ENCODE data around the gene CITED2. TPM values are rescaled to one million over a fixed set of nuclear protein-coding genes. Genes with fewer than 3 reads are reported as not detected.
A peak's percentile ranks its signal among the peaks of the same experiment; 100 is the strongest.
"Not testable (repeated sequence)": the region's sequence is repeated elsewhere in the genome, so short reads cannot be mapped to it uniquely, and the experiment has no call there.

The CITED2 gene
- total RNA-seq, 1 donor from 2014 or later, result 133 TPM

- DNase-seq (no peak), ATAC-seq (ENCODE audit: poor library complexity) (peak; percentile 9)
- intact Hi-C loops (cut with DNase I), result loop anchor here (10.0 kb wide), 2 partner anchors 144 to 384 kb away; no protein-coding TSS in a partner anchor
Observed at GRCh38 chr6:139370283-139370998, 4.0 kb downstream of the CITED2 start.

- no peak for DNase-seq
- peak; percentile 6 for ATAC-seq (ENCODE audit: poor library complexity)
- intact Hi-C loops (cut with DNase I), result loop anchor here (5.0 to 10.0 kb wide), 4 partner anchors 145 to 1073 kb away; no protein-coding TSS in a partner anchor
Observed at GRCh38 chr6:139369568-139370282, 4.7 kb downstream of the CITED2 start.

- intact Hi-C loops (cut with DNase I), result loop anchor here (5.0 kb wide), 2 partner anchors 242 to 1073 kb away; no protein-coding TSS in a partner anchor
- no peak for DNase-seq
- ATAC-seq (ENCODE audit: poor library complexity), result no peak
Observed at GRCh38 chr6:139369068-139369467, 5.4 kb downstream of the CITED2 start.

GRCh38 chr6:139368661-139369060 is 5.8 kb downstream of the CITED2 start:
- DNase-seq (no peak), ATAC-seq (ENCODE audit: poor library complexity) (no peak)
- intact Hi-C loops (cut with DNase I), result loop anchor here (5.0 kb wide), 2 partner anchors 241 to 1074 kb away; no protein-coding TSS in a partner anchor

- no peak for DNase-seq
- intact Hi-C loops (cut with DNase I), result loop anchor here (5.0 kb wide), 2 partner anchors 241 to 1074 kb away; no protein-coding TSS in a partner anchor
- no peak for ATAC-seq (ENCODE audit: poor library complexity)
Observed at GRCh38 chr6:139367810-139368351, 6.6 kb downstream of the CITED2 start.

GRCh38 chr6:139364982-139365379 is 9.5 kb downstream of the CITED2 start:
- intact Hi-C loops (cut with DNase I), result loop anchor here (5.0 kb wide), 2 partner anchors 238 to 1077 kb away; no protein-coding TSS in a partner anchor
- DNase-seq (no peak), ATAC-seq (ENCODE audit: poor library complexity) (no peak)

- ATAC-seq (ENCODE audit: poor library complexity) (peak; percentile 56), DNase-seq (no peak)
- intact Hi-C loops (cut with DNase I), result no loop called here
Observed at GRCh38 chr6:139364302-139364981, 10.0 kb downstream of the CITED2 start.

- ATAC-seq (ENCODE audit: poor library complexity); DNase-seq; intact Hi-C loops (cut with DNase I): not testable (repeated sequence)
Observed at GRCh38 chr6:139363797-139364196, 10.7 kb downstream of the CITED2 start.

- ATAC-seq (ENCODE audit: poor library complexity); DNase-seq; intact Hi-C loops (cut with DNase I): not testable (repeated sequence)
Observed at GRCh38 chr6:139363123-139363522, 11.3 kb downstream of the CITED2 start.

GRCh38 chr6:139361211-139361610 is 13.2 kb downstream of the CITED2 start:
- peak; percentile 43 for ATAC-seq (ENCODE audit: poor library complexity)
- intact Hi-C loops (cut with DNase I), result no loop called here

GRCh38 chr6:139356924-139357323 is 17.5 kb downstream of the CITED2 start:
- ATAC-seq (ENCODE audit: poor library complexity) (no peak), DNase-seq (no peak)
- intact Hi-C loops (cut with DNase I), result loop anchor here (5.0 to 10.0 kb wide), 3 partner anchors 62 to 542 kb away; partner anchors contain the start of gene TXLNB

More at GRCh38 chr6:139361211-139361610, 13.2 kb downstream of the CITED2 start:
- DNase-seq, result no peak

GRCh38 chr6:139355777-139356445 is 18.5 kb downstream of the CITED2 start:
- ATAC-seq (ENCODE audit: poor library complexity) (no peak), DNase-seq (no peak)
- intact Hi-C loops (cut with DNase I), result loop anchor here (5.0 to 10.0 kb wide), 3 partner anchors 61 to 541 kb away; partner anchors contain the start of gene TXLNB

GRCh38 chr6:139355172-139355571 is 19.3 kb downstream of the CITED2 start:
- DNase-seq, result no peak
- ATAC-seq (ENCODE audit: poor library complexity), result no peak
- intact Hi-C loops (cut with DNase I), result loop anchor here (5.0 to 10.0 kb wide), 3 partner anchors 60 to 540 kb away; partner anchors contain the start of gene TXLNB

GRCh38 chr6:139354189-139354588 is 20.3 kb downstream of the CITED2 start:
- ATAC-seq (ENCODE audit: poor library complexity) (no peak), DNase-seq (no peak)
- intact Hi-C loops (cut with DNase I), result loop anchor here (10.0 kb wide), 2 partner anchors 59 to 539 kb away; partner anchors contain the start of gene TXLNB

GRCh38 chr6:139349464-139350020 is 24.9 kb downstream of the CITED2 start:
- intact Hi-C loops (cut with DNase I), result loop anchor here (10.0 kb wide), 2 partner anchors 55 to 535 kb away; partner anchors contain the start of gene TXLNB
- ATAC-seq (ENCODE audit: poor library complexity), result no peak
- no peak for DNase-seq

GRCh38 chr6:139346392-139346791 is 28.1 kb downstream of the CITED2 start:
- DNase-seq, result no peak
- intact Hi-C loops (cut with DNase I), result no loop called here
- no peak for ATAC-seq (ENCODE audit: poor library complexity)

- DNase-seq, result no peak
- intact Hi-C loops (cut with DNase I), result no loop called here
- ATAC-seq (ENCODE audit: poor library complexity), result no peak
Observed at GRCh38 chr6:139344186-139344963, 30.1 kb downstream of the CITED2 start.
